Fibroblast of pulmonary artery (primary cell): ENCODE results near the gene RALY.
A peak's percentile ranks its signal among the peaks of the same experiment; 100 is the strongest.

ENCODE experiments used
- DNase-seq: peaks from one replicate; pipeline ENCODE4 v3.0.0-alpha.2; 2010; ENCODE audit warnings: low read depth
- H3K4me3 ChIP-seq: replicated peaks from 2 replicates; pipeline ENCODE4 v1.5.1; 2011; ENCODE audit warnings: low read depth, mild to moderate bottlenecking, control low read depth, low read length, moderate library complexity
- CTCF ChIP-seq: IDR thresholded peaks from 2 replicates; pipeline ENCODE4 v1.5.1; 2011; ENCODE audit warnings: mild to moderate bottlenecking, control low read depth, low read length, inconsistent platforms; ENCODE audit errors: missing control alignments

The RALY gene

GRCh38 chr20:33976959-33977358, 16.8 kb upstream of the RALY start:
- no peak for DNase-seq
- TF ChIP-seq CTCF = no peak
- H3K4me3 ChIP-seq = no peak overlapping the region

GRCh38 chr20:33977535-33977934, 16.2 kb upstream of the RALY start:
- H3K4me3 ChIP-seq = no peak overlapping the region
- no peak for TF ChIP-seq CTCF
- DNase-seq = no peak

GRCh38 chr20:33979094-33979493, 14.6 kb upstream of the RALY start:
- no peak overlapping the region for H3K4me3 ChIP-seq
- no peak for TF ChIP-seq CTCF
- no peak for DNase-seq

GRCh38 chr20:33981347-33981746, 12.4 kb upstream of the RALY start:
- no peak overlapping the region for H3K4me3 ChIP-seq
- DNase-seq = no peak
- TF ChIP-seq CTCF = no peak

- TF ChIP-seq CTCF = no peak
- no peak for DNase-seq
- H3K4me3 ChIP-seq = no peak overlapping the region
Observed at GRCh38 chr20:33981964-33982363, 11.7 kb upstream of the RALY start.

GRCh38 chr20:33983371-33983770, 10.3 kb upstream of the RALY start:
- DNase-seq = peak; percentile 41
- TF ChIP-seq CTCF = no peak
- H3K4me3 ChIP-seq = no peak overlapping the region

- no peak overlapping the region for H3K4me3 ChIP-seq
- no peak for TF ChIP-seq CTCF
- DNase-seq = no peak
Observed at GRCh38 chr20:33984182-33984719, 9.5 kb upstream of the RALY start.
